Natural killer cell (primary cell): Measurements from ENCODE around the gene TMED6. TPM values are rescaled to one million over a fixed set of nuclear protein-coding genes. Genes with fewer than 3 reads are reported as not detected.

Experiments used
- ATAC-seq, 3 donors: fragments of 150-1000 bp in 2 of 3; fragments of 200-7000 bp in 1 of 3; cut with Tn5 transposase; 1 replicate in 1 of 3; 2 replicates in 2 of 3; pipeline ENCODE4 v1.10.0; 2021; ENCODE audit warnings: mild to moderate bottlenecking in 2 of 3, moderate library complexity in 2 of 3
- DNase-seq, 2 donors: peaks; one replicate each; pipeline versions ENCODE4 v3.0.0 to v3.0.0-alpha.2; 2013 to 2021; ENCODE audit warnings: mixed read lengths in 1 of 2
- H3K27ac ChIP-seq: one replicate; pipeline ENCODE4 v1.5.1; 2013; ENCODE audit warnings: mild to moderate bottlenecking, low read length
- H3K27me3 ChIP-seq: one replicate; pipeline ENCODE4 v1.6.1; 2013; ENCODE audit warnings: low read length; ENCODE audit not compliant: control insufficient read depth, insufficient read depth
- H3K36me3 ChIP-seq: one replicate; pipeline ENCODE4 v1.6.1; 2013; ENCODE audit warnings: low read length; ENCODE audit not compliant: control insufficient read depth, insufficient read depth
- H3K4me1 ChIP-seq: one replicate; pipeline ENCODE4 v1.6.1; 2013; ENCODE audit warnings: low read length; ENCODE audit not compliant: control insufficient read depth, insufficient read depth
- H3K4me3 ChIP-seq: one replicate; pipeline ENCODE4 v1.5.1; 2013; ENCODE audit warnings: low read length
- H3K9me3 ChIP-seq: one replicate; pipeline ENCODE4 v1.6.1; 2013; ENCODE audit warnings: low read length; ENCODE audit not compliant: control insufficient read depth, insufficient read depth
- H3K27ac Mint-ChIP-seq, 2 donors: one replicate each; pipeline ENCODE4 v1.8.0; 2022; ENCODE audit warnings: mild to moderate bottlenecking in 2 of 2, mixed read lengths in 2 of 2, moderate library complexity in 1 of 2
- H3K27me3 Mint-ChIP-seq, 2 donors: one replicate each; pipeline ENCODE4 v1.8.0; 2022; ENCODE audit warnings: low read depth in 2 of 2, mixed read lengths in 2 of 2
- H3K36me3 Mint-ChIP-seq: one replicate; pipeline ENCODE4 v1.8.0; 2022; ENCODE audit warnings: mixed read lengths
- H3K4me1 Mint-ChIP-seq, 2 donors: one replicate each; pipeline ENCODE4 v1.8.0; 2022; ENCODE audit warnings: mixed read lengths in 2 of 2
- H3K4me3 Mint-ChIP-seq: one replicate; pipeline ENCODE4 v1.8.0; 2022; ENCODE audit warnings: mild to moderate bottlenecking, moderate library complexity, mixed read lengths
- H3K9me3 Mint-ChIP-seq, 2 donors: one replicate each; pipeline ENCODE4 v1.8.0; 2022; ENCODE audit warnings: mixed read lengths in 2 of 2
- WGBS: methylation state at CpG from one replicate; pipeline ENCODE4 v1.1.7; 2013; ENCODE audit warnings: missing lambda C conversion rate; ENCODE audit not compliant: insufficient coverage; 5-methylcytosine and 5-hydroxymethylcytosine counted together
- intact Hi-C: fragments of 100-400 bp; cut with micrococcal nuclease; formaldehyde crosslinking; loops from one replicate; pipeline ENCODE4 v1.14.2; 2022
- total RNA-seq, 4 donors: library from RNA; stranded (reverse); fragments of 120-200 nt in 1 of 4; gene quantifications; one replicate each; pipeline versions ENCODE4 v1.2.3 to v1.2.4, GENCODE V29; 2013 to 2022
- TF ChIP-seq, protein P1 (sequence below): fragments of 200-600 bp; IDR thresholded peaks from one replicate; pipeline ENCODE4 v1.8.0; 2022; ENCODE audit warnings: antibody characterized with exemption

TMED6 gene
- total RNA-seq, 3 donors from 2014 or later (not counting 1 experiment from before 2014, with no cell fraction given) = 1.4 to 1.8 (median 1.6) TPM

DNA sequence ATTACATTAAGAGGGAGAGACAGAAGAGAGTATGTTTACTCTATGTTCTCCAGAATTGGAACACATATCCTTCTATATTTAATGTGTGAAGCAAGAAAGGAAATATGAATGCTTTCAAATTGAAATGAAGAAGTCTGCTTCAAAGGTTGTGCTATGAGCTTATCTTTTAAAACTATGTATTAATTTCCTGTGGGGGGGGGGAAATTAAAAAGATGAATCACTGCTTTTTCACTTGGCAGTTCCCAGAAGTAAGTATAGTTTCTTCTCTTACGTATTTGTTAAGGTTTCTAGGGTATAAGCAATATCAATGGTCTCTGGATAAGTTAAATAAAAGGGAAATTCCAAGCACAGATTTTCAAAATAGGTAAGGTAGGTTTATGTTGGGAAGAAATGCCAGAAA, 27.2 kb upstream of the TMED6 start:
- no peak for ATAC-seq
- TF ChIP-seq, protein P1, sequence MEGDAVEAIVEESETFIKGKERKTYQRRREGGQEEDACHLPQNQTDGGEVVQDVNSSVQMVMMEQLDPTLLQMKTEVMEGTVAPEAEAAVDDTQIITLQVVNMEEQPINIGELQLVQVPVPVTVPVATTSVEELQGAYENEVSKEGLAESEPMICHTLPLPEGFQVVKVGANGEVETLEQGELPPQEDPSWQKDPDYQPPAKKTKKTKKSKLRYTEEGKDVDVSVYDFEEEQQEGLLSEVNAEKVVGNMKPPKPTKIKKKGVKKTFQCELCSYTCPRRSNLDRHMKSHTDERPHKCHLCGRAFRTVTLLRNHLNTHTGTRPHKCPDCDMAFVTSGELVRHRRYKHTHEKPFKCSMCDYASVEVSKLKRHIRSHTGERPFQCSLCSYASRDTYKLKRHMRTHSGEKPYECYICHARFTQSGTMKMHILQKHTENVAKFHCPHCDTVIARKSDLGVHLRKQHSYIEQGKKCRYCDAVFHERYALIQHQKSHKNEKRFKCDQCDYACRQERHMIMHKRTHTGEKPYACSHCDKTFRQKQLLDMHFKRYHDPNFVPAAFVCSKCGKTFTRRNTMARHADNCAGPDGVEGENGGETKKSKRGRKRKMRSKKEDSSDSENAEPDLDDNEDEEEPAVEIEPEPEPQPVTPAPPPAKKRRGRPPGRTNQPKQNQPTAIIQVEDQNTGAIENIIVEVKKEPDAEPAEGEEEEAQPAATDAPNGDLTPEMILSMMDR = no peak
- Histone ChIP-seq H3K27ac (no peak overlapping the region), H3K27me3 (no peaks in the 10 kb centered on the region), H3K9me3 (no peaks in the 10 kb centered on the region), H3K4me1 (no peaks in the 10 kb centered on the region), H3K4me3 (no peak overlapping the region), H3K36me3 (peaks cover 43% of the 10 kb centered on the region)
- no peaks in the 10 kb centered on the region for H3K27me3 Mint-ChIP-seq
- no peaks in the 10 kb centered on the region for H3K36me3 Mint-ChIP-seq
- DNase-seq = no peak
- intact Hi-C loops = no loop called here
- H3K9me3 Mint-ChIP-seq = no peaks in the 10 kb centered on the region
- 100% methylated on average over 1 of the region's 1 CpG for WGBS
- peak overlapping the region; percentile 17 to 48 for H3K27ac Mint-ChIP-seq
- H3K4me1 Mint-ChIP-seq = peaks cover 14 to 26% of the 10 kb centered on the region in 2 donors
- H3K4me3 Mint-ChIP-seq = no peak overlapping the region

DNA sequence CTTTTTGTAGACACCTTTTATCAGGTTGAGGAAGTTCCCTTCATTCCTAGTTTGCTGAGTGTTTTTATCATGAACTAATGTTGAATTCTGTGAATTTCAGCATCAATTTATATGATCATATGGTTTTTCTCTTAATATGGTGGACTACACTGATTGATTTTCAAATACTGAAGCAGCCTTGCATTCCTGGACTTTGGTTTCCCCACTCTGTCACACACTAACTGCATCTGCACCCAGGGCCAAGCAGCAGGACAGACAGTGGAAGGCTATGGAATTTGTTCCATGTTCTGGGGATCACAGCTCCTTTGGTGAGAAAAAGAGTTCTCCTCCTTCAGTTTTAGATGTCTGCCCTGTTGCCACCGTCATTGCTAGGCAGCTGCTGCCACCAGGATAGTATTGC, 26.4 kb upstream of the TMED6 start:
- no peaks in the 10 kb centered on the region for H3K9me3 Mint-ChIP-seq
- no peaks in the 10 kb centered on the region for H3K4me1 ChIP-seq
- DNase-seq (no peak), ATAC-seq (no peak)
- H3K36me3 ChIP-seq = peaks cover 37% of the 10 kb centered on the region
- H3K4me3 ChIP-seq = no peak overlapping the region
- no peak overlapping the region for H3K27ac ChIP-seq
- H3K27ac Mint-ChIP-seq = peak overlapping the region; percentile 17 to 43
- H3K4me3 Mint-ChIP-seq = no peak overlapping the region
- H3K9me3 ChIP-seq = no peaks in the 10 kb centered on the region
- no peaks in the 10 kb centered on the region for H3K27me3 Mint-ChIP-seq
- 100% methylated on average over 1 of the region's 1 CpG for WGBS
- TF ChIP-seq, protein P1 = no peak
- intact Hi-C loops = no loop called here
- H3K4me1 Mint-ChIP-seq = peaks cover 13 to 22% of the 10 kb centered on the region in 2 donors
- H3K36me3 Mint-ChIP-seq = no peaks in the 10 kb centered on the region
- no peaks in the 10 kb centered on the region for H3K27me3 ChIP-seq

DNA sequence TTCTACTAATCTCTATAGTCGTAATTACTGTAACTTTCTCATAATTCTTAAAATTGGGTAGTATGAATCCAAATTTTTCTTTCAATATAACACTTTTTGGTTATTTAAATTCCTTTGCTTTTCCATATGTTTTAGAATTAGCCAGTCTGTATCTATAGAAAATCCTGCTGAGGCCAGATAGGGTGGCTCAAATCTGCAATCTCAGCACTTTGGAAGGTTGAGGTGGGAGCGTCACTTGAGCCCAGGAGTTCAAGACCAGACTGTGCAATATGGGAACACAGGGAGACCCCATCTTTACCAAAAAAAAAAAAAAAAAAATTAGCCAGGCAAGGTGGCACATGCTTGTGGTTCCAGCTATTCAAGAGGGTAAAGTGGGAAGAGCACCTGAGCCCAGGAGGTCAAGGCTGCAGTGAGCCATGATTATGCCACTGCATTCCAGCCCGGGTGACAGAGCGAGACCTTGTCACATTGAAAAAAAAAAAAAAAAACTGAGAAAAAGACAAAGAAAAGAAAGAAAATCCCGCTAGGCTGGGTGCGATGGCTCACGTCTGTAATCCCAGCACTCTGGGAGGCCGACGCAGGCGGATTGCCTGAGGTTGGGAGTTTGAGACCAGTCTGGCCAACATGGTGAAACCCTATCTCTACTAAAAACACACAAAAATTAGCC, 24.9 kb upstream of the TMED6 start:
- Histone ChIP-seq H3K4me3 (no peak overlapping the region), H3K9me3 (no peaks in the 10 kb centered on the region), H3K4me1 (no peaks in the 10 kb centered on the region), H3K27ac (no peak overlapping the region), H3K36me3 (peaks cover 31% of the 10 kb centered on the region), H3K27me3 (no peaks in the 10 kb centered on the region)
- H3K36me3 Mint-ChIP-seq = no peaks in the 10 kb centered on the region
- H3K4me3 Mint-ChIP-seq = no peak overlapping the region
- TF ChIP-seq, protein P1 = no peak
- 97% methylated on average over 9 of the region's 10 CpGs for WGBS
- ATAC-seq = no peak
- DNase-seq = no peak
- no peaks in the 10 kb centered on the region for H3K9me3 Mint-ChIP-seq
- intact Hi-C loops = no loop called here
- no peaks in the 10 kb centered on the region for H3K27me3 Mint-ChIP-seq
- peaks cover 4 to 13% of the 10 kb centered on the region in 2 donors for H3K4me1 Mint-ChIP-seq
- H3K27ac Mint-ChIP-seq = peak overlapping the region in 1 of 2 donors; percentile 65

DNA sequence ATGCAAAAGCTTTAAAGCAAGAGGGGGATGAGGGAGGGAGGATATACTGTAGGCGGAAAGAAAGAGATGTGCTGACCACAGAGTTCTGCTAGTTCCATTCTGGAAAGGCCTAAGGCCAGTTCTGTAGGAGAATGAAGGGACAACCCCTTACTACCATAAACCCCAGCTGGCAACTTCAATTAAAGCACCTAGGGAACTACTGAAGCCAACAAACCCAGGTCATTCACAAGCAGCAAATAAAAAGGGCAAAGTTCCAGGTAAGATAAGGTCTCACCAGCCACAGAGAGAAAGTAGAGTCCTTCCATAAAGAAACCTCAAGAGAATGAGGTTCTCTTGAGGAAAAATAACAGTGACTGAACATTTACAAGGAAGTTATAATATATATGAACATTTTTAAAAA, 21.4 kb upstream of the TMED6 start:
- H3K4me3 Mint-ChIP-seq = no peak overlapping the region

More for the DNA sequence above, 21.4 kb upstream of the TMED6 start:
- ATAC-seq (no peak), DNase-seq (no peak)
- no peaks in the 10 kb centered on the region for H3K27me3 ChIP-seq
- Mint-ChIP-seq H3K4me1 (peaks cover 4 to 6% of the 10 kb centered on the region in 2 donors), H3K27ac (no peak overlapping the region), H3K9me3 (no peaks in the 10 kb centered on the region), H3K36me3 (peaks cover 10% of the 10 kb centered on the region), H3K27me3 (no peaks in the 10 kb centered on the region)
- H3K4me3 ChIP-seq = no peak overlapping the region
- intact Hi-C loops = no loop called here
- peaks cover 33% of the 10 kb centered on the region for H3K36me3 ChIP-seq
- H3K4me1 ChIP-seq = no peaks in the 10 kb centered on the region
- no peaks in the 10 kb centered on the region for H3K9me3 ChIP-seq
- H3K27ac ChIP-seq = no peak overlapping the region
- 100% methylated on average over 1 of the region's 1 CpG for WGBS
- TF ChIP-seq, protein P1 = no peak
